ENCODE measurements around the gene ERN1. TPM values are rescaled to one million over a fixed set of nuclear protein-coding genes. Genes with fewer than 3 reads are reported as not detected.

ERN1 gene
- total and polyA plus RNA-seq, 2 donors from 2014 or later, result 2.8 to 37.0 TPM

DNA sequence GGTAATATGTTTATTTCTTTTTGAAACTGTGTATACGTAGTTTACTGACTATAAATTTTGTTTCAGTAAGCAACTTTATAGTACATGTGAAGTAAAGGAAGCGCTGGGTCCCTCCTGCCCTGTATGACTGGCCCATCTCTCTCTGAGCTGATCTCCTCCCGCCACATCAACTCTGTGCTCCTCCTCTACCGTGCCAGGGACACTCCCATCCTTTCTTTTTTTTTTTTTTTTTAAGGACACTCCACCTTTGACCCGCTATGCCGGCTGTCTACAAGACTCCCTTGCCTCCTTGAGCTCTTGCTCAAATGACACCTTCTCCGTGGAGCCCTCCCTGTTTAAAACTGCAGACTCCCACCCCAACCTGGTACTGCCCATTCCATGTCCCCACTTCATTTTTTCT is 35.5 kb downstream of the ERN1 start:
- no peak overlapping the region for H3K4me3 ChIP-seq (ENCODE audit: low read length in 3 of 3)
- no peaks in the 10 kb centered on the region for H3K9me3 ChIP-seq (ENCODE audit: control insufficient read depth in 2 of 3, insufficient read depth in 1 of 3, low read length in 3 of 3)
- H3K4me1 ChIP-seq (ENCODE audit: control insufficient read depth in 2 of 3, insufficient read depth in 2 of 3, low read depth in 1 of 3, low read length in 3 of 3), result peaks cover 0 to 3% (median 0%) of the 10 kb centered on the region in 3 donors
- intact Hi-C loops (cut with DNase I), result no loop called here
- no peaks in the 10 kb centered on the region for H3K27me3 ChIP-seq (ENCODE audit: control insufficient read depth, insufficient read depth, low read length)
- H3K36me3 ChIP-seq (ENCODE audit: control insufficient read depth in 2 of 3, insufficient read depth in 3 of 3, low read length in 3 of 3), result peaks cover 0 to 8% (median 0%) of the 10 kb centered on the region in 3 donors
- TF ChIP-seq, protein P1, sequence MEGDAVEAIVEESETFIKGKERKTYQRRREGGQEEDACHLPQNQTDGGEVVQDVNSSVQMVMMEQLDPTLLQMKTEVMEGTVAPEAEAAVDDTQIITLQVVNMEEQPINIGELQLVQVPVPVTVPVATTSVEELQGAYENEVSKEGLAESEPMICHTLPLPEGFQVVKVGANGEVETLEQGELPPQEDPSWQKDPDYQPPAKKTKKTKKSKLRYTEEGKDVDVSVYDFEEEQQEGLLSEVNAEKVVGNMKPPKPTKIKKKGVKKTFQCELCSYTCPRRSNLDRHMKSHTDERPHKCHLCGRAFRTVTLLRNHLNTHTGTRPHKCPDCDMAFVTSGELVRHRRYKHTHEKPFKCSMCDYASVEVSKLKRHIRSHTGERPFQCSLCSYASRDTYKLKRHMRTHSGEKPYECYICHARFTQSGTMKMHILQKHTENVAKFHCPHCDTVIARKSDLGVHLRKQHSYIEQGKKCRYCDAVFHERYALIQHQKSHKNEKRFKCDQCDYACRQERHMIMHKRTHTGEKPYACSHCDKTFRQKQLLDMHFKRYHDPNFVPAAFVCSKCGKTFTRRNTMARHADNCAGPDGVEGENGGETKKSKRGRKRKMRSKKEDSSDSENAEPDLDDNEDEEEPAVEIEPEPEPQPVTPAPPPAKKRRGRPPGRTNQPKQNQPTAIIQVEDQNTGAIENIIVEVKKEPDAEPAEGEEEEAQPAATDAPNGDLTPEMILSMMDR (IDR thresholded peaks at IDR 0.05; ENCODE audit: borderline replicate concordance, extremely low read depth, insufficient read depth), result no peak
- FAIRE-seq (no peak), DNase-seq (no peak)
- no peak overlapping the region for H3K27ac ChIP-seq (ENCODE audit: low read depth in 2 of 2, low read length in 2 of 2)
- no peak overlapping the region for H3K9ac ChIP-seq (ENCODE audit: low read length in 3 of 3)

DNA sequence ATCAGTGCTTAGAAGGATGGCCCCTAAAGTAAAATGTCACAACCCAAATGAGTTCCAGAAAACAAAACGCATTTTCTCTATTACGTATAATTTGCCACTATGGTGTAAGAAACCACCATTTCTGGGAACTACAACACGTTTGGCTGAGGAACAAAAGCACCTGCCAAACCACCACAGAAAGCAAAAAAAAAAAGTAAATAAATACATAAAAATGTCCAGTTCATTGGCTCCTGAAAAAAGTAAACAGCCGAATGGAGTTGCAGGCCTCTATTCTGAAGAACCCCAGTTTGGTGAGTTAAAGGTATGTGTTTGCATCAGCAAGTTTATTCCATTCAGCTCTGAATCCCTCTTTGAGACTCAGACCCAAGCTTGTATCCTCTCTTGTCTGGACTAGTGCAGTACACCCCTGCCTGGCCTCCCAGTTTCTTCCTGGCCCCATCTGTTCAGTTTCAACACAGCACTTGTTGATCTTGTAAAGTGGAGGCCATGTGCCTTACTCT is 36.9 kb downstream of the ERN1 start:
- H3K9me3 ChIP-seq (ENCODE audit: control insufficient read depth in 2 of 3, insufficient read depth in 1 of 3, low read length in 3 of 3), result no peaks in the 10 kb centered on the region
- no peaks in the 10 kb centered on the region for H3K27me3 ChIP-seq (ENCODE audit: control insufficient read depth, insufficient read depth, low read length)
- no peak overlapping the region for H3K27ac ChIP-seq (ENCODE audit: low read depth in 2 of 2, low read length in 2 of 2)
- DNase-seq, result no peak
- peaks cover 0 to 8% (median 0%) of the 10 kb centered on the region in 3 donors for H3K36me3 ChIP-seq (ENCODE audit: control insufficient read depth in 2 of 3, insufficient read depth in 3 of 3, low read length in 3 of 3)
- no peak overlapping the region for H3K4me3 ChIP-seq (ENCODE audit: low read length in 3 of 3)
- H3K9ac ChIP-seq (ENCODE audit: low read length in 3 of 3), result no peak overlapping the region
- no peak for FAIRE-seq
- peaks cover 0 to 3% (median 0%) of the 10 kb centered on the region in 3 donors for H3K4me1 ChIP-seq (ENCODE audit: control insufficient read depth in 2 of 3, insufficient read depth in 2 of 3, low read depth in 1 of 3, low read length in 3 of 3)
- TF ChIP-seq, protein P1 (IDR thresholded peaks at IDR 0.05; ENCODE audit: borderline replicate concordance, extremely low read depth, insufficient read depth), result no peak
- intact Hi-C loops (cut with DNase I), result no loop called here

DNA sequence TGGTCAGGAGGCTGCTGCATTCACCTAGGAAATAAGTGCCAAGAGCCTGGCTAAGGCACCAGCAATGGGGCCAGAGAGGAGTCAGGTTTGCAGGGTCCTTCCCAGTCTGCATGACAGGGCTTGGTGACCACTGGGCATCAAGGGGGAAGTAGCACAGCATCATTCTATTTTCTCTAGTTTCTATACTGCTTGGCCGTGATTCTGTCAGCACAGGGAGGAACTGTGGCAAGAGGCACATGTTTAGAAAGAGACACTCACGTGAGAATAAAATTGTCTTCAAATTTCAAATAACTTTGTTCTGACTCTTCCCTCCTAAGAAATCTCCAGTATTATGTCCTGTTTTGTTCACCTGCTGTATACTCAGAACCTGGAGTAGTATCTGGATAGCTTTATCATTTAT is 37.8 kb downstream of the ERN1 start:
- FAIRE-seq, result no peak
- Histone ChIP-seq H3K4me1 (ENCODE audit: control insufficient read depth in 2 of 3, insufficient read depth in 2 of 3, low read depth in 1 of 3, low read length in 3 of 3) (peaks cover 0 to 3% (median 0%) of the 10 kb centered on the region in 3 donors), H3K9ac (ENCODE audit: low read length in 3 of 3) (no peak overlapping the region), H3K4me3 (ENCODE audit: low read length in 3 of 3) (no peak overlapping the region), H3K9me3 (ENCODE audit: control insufficient read depth in 2 of 3, insufficient read depth in 1 of 3, low read length in 3 of 3) (no peaks in the 10 kb centered on the region), H3K27ac (ENCODE audit: low read depth in 2 of 2, low read length in 2 of 2) (no peak overlapping the region), H3K36me3 (ENCODE audit: control insufficient read depth in 2 of 3, insufficient read depth in 3 of 3, low read length in 3 of 3) (peaks cover 0 to 5% (median 0%) of the 10 kb centered on the region in 3 donors), H3K27me3 (ENCODE audit: control insufficient read depth, insufficient read depth, low read length) (no peaks in the 10 kb centered on the region)
- TF ChIP-seq, protein P1 (IDR thresholded peaks at IDR 0.05; ENCODE audit: borderline replicate concordance, extremely low read depth, insufficient read depth), result no peak
- intact Hi-C loops (cut with DNase I), result no loop called here
- no peak for DNase-seq

- H3K9ac ChIP-seq (ENCODE audit: low read length in 3 of 3), result no peak overlapping the region
- no peak overlapping the region for H3K27ac ChIP-seq (ENCODE audit: low read depth in 2 of 2, low read length in 2 of 2)
- H3K27me3 ChIP-seq (ENCODE audit: control insufficient read depth, insufficient read depth, low read length), result no peaks in the 10 kb centered on the region
- H3K9me3 ChIP-seq (ENCODE audit: control insufficient read depth in 2 of 3, insufficient read depth in 1 of 3, low read length in 3 of 3), result no peaks in the 10 kb centered on the region
- H3K4me3 ChIP-seq (ENCODE audit: low read length in 3 of 3), result no peak overlapping the region
- DNase-seq (no peak), FAIRE-seq (no peak)
- intact Hi-C loops (cut with DNase I), result no loop called here
- H3K36me3 ChIP-seq (ENCODE audit: control insufficient read depth in 2 of 3, insufficient read depth in 3 of 3, low read length in 3 of 3), result peaks cover 0 to under 1% (median 0%) of the 10 kb centered on the region in 3 donors
- H3K4me1 ChIP-seq (ENCODE audit: control insufficient read depth in 2 of 3, insufficient read depth in 2 of 3, low read depth in 1 of 3, low read length in 3 of 3), result peaks cover 0 to 3% (median 0%) of the 10 kb centered on the region in 3 donors
- TF ChIP-seq, protein P1 (IDR thresholded peaks at IDR 0.05; ENCODE audit: borderline replicate concordance, extremely low read depth, insufficient read depth), result no peak
Observed at GRCh38 chr17:64091571-64091970, 38.4 kb downstream of the ERN1 start.
